Neuronal stem cell (in vitro differentiated cells): ENCODE measurements around the gene SMAD7.

Experiments
- DNase-seq: peaks from one replicate; pipeline ENCODE4 v3.0.0-alpha.2; 2013; ENCODE audit warnings: low spot score
- H2AFZ ChIP-seq: one replicate; pipeline ENCODE4 v1.6.1; 2013; ENCODE audit warnings: mild to moderate bottlenecking, low read length, inconsistent platforms
- H2AK5ac ChIP-seq: 2 replicates; pipeline ENCODE4 v1.6.1; 2013; ENCODE audit warnings: low read depth, mild to moderate bottlenecking, inconsistent platforms, low read length, moderate library complexity, mixed read lengths
- H2BK120ac ChIP-seq: 2 replicates; pipeline ENCODE4 v1.6.1; 2013; ENCODE audit warnings: low read depth, mild to moderate bottlenecking, inconsistent platforms, low read length, moderate library complexity, mixed read lengths
- H2BK12ac ChIP-seq: one replicate; pipeline ENCODE4 v1.6.1; 2013; ENCODE audit warnings: low read length, inconsistent platforms
- H2BK15ac ChIP-seq: 2 replicates; pipeline ENCODE4 v1.6.1; 2013; ENCODE audit warnings: mild to moderate bottlenecking, low read length, inconsistent platforms, mixed read lengths
- H2BK5ac ChIP-seq: one replicate; pipeline ENCODE4 v1.6.1; 2013; ENCODE audit warnings: inconsistent platforms, mild to moderate bottlenecking, low read length, moderate library complexity
- H3K14ac ChIP-seq: one replicate; pipeline ENCODE4 v1.6.1; 2013; ENCODE audit warnings: low read length, inconsistent platforms
- H3K18ac ChIP-seq: 2 replicates; pipeline ENCODE4 v1.6.1; 2013; ENCODE audit warnings: low read length, inconsistent platforms
- H3K23ac ChIP-seq: 2 replicates; pipeline ENCODE4 v1.6.1; 2013; ENCODE audit warnings: low read depth, mild to moderate bottlenecking, mixed read lengths, low read length, inconsistent platforms; ENCODE audit not compliant: poor library complexity
- H3K27ac ChIP-seq: replicated peaks from 3 replicates; pipeline ENCODE4 v1.5.1; 2013; ENCODE audit warnings: low read length, inconsistent platforms
- H3K27me3 ChIP-seq, 3 experiments: 2 replicates each; pipeline ENCODE4 v1.6.1; 2013; ENCODE audit warnings: low read length in 3 of 3, mild to moderate bottlenecking in 2 of 3, inconsistent platforms in 1 of 3, low read depth in 1 of 3, mixed read lengths in 1 of 3, moderate library complexity in 1 of 3; ENCODE audit not compliant: control insufficient read depth in 3 of 3, insufficient read depth in 3 of 3
- H3K36me3 ChIP-seq, 2 donors: replicated peaks in 1 of 2; 2 replicates each; pipeline ENCODE4 v1.6.1; 2013; ENCODE audit warnings: low read length in 2 of 2; ENCODE audit not compliant: control insufficient read depth in 2 of 2, insufficient read depth in 2 of 2
- H3K4ac ChIP-seq: 2 replicates; pipeline ENCODE4 v1.6.1; 2013; ENCODE audit warnings: inconsistent platforms, mild to moderate bottlenecking, low read length, moderate library complexity
- H3K4me1 ChIP-seq, 2 donors: 1 replicate in 1 of 2; 2 replicates in 1 of 2; pipeline ENCODE4 v1.6.1; 2013; ENCODE audit warnings: low read length in 2 of 2, low read depth in 1 of 2; ENCODE audit not compliant: control insufficient read depth in 2 of 2, insufficient read depth in 1 of 2
- H3K4me2 ChIP-seq: one replicate; pipeline ENCODE4 v1.6.1; 2013; ENCODE audit warnings: mild to moderate bottlenecking, low read length, inconsistent platforms; ENCODE audit not compliant: insufficient read depth, poor library complexity, severe bottlenecking
- H3K4me3 ChIP-seq, 2 donors: 2 replicates each; pipeline ENCODE4 v1.5.1; 2013; ENCODE audit warnings: low read length in 2 of 2, mild to moderate bottlenecking in 2 of 2, inconsistent platforms in 1 of 2, moderate library complexity in 1 of 2
- H3K79me1 ChIP-seq: one replicate; pipeline ENCODE4 v1.6.1; 2013; ENCODE audit warnings: low read depth, mild to moderate bottlenecking, inconsistent platforms, low read length, moderate library complexity
- H3K9ac ChIP-seq: one replicate; pipeline ENCODE4 v1.6.1; 2013; ENCODE audit warnings: mild to moderate bottlenecking, low read depth, low read length, inconsistent platforms; ENCODE audit not compliant: poor library complexity
- H3K9me3 ChIP-seq, 2 donors: replicated peaks in 1 of 2; 2 replicates each; pipeline versions ENCODE3 to v1.6.1; 2013; ENCODE audit warnings: low read length in 2 of 2, mild to moderate bottlenecking in 2 of 2, inconsistent platforms in 1 of 2, low read depth in 1 of 2, mixed read lengths in 1 of 2, moderate library complexity in 1 of 2; ENCODE audit not compliant: control insufficient read depth in 2 of 2, insufficient read depth in 1 of 2
- H4K8ac ChIP-seq: one replicate; pipeline ENCODE4 v1.6.1; 2013; ENCODE audit warnings: low read depth, mild to moderate bottlenecking, inconsistent platforms, low read length, moderate library complexity
- H4K91ac ChIP-seq: one replicate; pipeline ENCODE4 v1.6.1; 2013; ENCODE audit warnings: low read length, low read depth, mild to moderate bottlenecking, inconsistent platforms; ENCODE audit not compliant: poor library complexity
- WGBS, 2 donors: extraction: QIAGEN DNeasy Blood & Tissue Kit; methylation state at CpG; one replicate each; pipeline ENCODE4 v1.1.7; 2013; ENCODE audit warnings: missing lambda C conversion rate in 2 of 2, mixed read lengths in 1 of 2; ENCODE audit not compliant: insufficient read length in 2 of 2, insufficient replicate concordance in 1 of 2; ENCODE audit errors: extremely low coverage in 2 of 2; 5-methylcytosine and 5-hydroxymethylcytosine counted together

Gene SMAD7

DNA sequence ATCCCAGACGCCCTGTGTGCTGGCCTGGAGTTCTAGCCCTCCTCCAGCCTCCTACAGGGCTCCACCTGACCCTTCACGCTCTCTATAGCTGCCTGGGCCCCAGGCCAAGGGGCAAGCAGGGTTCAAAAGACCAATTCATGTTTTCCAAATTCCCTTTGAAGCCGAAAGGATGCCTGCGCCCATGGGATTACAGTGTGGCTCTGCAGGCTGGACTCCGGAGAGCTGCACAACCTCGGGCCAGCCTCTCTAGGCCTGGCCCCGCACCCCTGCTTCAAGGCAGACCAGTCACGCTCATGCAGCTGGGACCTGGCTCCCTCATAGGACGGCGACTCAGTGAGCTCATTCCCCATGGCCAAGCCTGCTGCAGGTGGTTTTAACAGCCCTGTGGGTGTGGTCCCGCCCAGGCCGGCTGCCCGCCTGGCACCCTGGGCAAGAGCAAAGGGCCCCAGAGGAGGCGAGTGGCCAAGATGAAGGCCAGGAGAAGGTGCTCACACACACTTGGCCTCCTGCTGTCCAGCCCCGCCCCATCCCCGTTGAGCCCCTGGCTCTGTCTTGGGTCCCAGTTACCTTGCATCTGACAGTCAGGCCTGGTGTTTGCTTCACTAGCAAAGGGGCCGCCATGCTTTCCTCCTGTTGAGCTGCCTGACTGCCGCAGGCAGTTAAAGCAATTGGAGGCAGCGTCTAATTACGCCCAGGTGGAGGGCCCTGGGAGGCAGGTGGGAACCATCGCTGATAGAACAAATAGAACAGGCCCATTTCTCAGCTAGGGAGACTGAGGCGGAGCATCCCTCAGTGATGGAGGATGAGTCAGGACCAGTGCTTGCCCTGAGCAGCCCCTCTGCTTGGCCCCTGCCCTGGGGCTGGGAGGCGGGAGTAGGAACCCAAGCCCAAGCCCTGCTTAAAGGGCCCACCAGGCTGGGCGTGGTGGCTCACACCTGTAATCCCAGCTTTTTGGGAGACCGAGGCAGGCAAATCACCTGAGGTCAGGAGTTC is 56.9 kb downstream of the SMAD7 start:
- peak overlapping the region; percentile 48 for H2AK5ac ChIP-seq
- no peak for DNase-seq
- H3K27ac ChIP-seq = no peak overlapping the region
- no peak overlapping the region for H3K4me2 ChIP-seq
- H3K27me3 ChIP-seq = peaks cover 0 to 6% (median 0%) of the 10 kb centered on the region in 3 experiments
- H2BK120ac ChIP-seq = peak overlapping the region; percentile 49
- H2BK12ac ChIP-seq = peak overlapping the region; percentile 78
- no peak overlapping the region for H3K4me3 ChIP-seq
- no peak overlapping the region for H4K8ac ChIP-seq
- peak overlapping the region; percentile 87 for H3K18ac ChIP-seq
- no peak overlapping the region for H3K23ac ChIP-seq
- H4K91ac ChIP-seq = no peak overlapping the region
- peak overlapping the region; percentile 69 for H2AFZ ChIP-seq
- WGBS, 2 donors = no CpG with 5 or more reads among the region's 25 CpGs
- H3K4ac ChIP-seq = no peak overlapping the region
- peaks cover 17% of the 10 kb centered on the region in 2 donors for H3K4me1 ChIP-seq
- no peaks in the 10 kb centered on the region for H3K79me1 ChIP-seq
- H3K14ac ChIP-seq = peak overlapping the region; percentile 50
- H3K9me3 ChIP-seq = no peaks in the 10 kb centered on the region
- no peak overlapping the region for H2BK5ac ChIP-seq
- peak overlapping the region; percentile 33 for H3K9ac ChIP-seq
- H3K36me3 ChIP-seq = no peaks in the 10 kb centered on the region
- no peak overlapping the region for H2BK15ac ChIP-seq

GRCh38 chr18:48893061-48893607 is 57.6 kb downstream of the SMAD7 start:
- peak overlapping the region; percentile 69 for H2AFZ ChIP-seq
- H2BK15ac ChIP-seq = peak overlapping the region; percentile 2
- H3K27me3 ChIP-seq = peaks cover 0 to 6% (median 0%) of the 10 kb centered on the region in 3 experiments
- no peak overlapping the region for H3K27ac ChIP-seq
- no peak overlapping the region for H2BK5ac ChIP-seq
- no peaks in the 10 kb centered on the region for H3K36me3 ChIP-seq
- no peak overlapping the region for H2AK5ac ChIP-seq
- no CpG with 5 or more reads among the region's 14 CpGs for WGBS, 2 donors
- no peak overlapping the region for H3K4me2 ChIP-seq
- no peak overlapping the region for H3K23ac ChIP-seq
- peak overlapping the region; percentile 78 for H2BK12ac ChIP-seq
- H3K4ac ChIP-seq = no peak overlapping the region
- DNase-seq = no peak
- peaks cover 20 to 24% of the 10 kb centered on the region in 2 donors for H3K4me1 ChIP-seq
- H3K4me3 ChIP-seq = no peak overlapping the region
- H3K9ac ChIP-seq = no peak overlapping the region
- no peak overlapping the region for H4K91ac ChIP-seq
- no peaks in the 10 kb centered on the region for H3K9me3 ChIP-seq
- H4K8ac ChIP-seq = no peak overlapping the region
- peak overlapping the region; percentile 87 for H3K18ac ChIP-seq
- H3K14ac ChIP-seq = no peak overlapping the region
- H2BK120ac ChIP-seq = no peak overlapping the region
- H3K79me1 ChIP-seq = no peaks in the 10 kb centered on the region

DNA sequence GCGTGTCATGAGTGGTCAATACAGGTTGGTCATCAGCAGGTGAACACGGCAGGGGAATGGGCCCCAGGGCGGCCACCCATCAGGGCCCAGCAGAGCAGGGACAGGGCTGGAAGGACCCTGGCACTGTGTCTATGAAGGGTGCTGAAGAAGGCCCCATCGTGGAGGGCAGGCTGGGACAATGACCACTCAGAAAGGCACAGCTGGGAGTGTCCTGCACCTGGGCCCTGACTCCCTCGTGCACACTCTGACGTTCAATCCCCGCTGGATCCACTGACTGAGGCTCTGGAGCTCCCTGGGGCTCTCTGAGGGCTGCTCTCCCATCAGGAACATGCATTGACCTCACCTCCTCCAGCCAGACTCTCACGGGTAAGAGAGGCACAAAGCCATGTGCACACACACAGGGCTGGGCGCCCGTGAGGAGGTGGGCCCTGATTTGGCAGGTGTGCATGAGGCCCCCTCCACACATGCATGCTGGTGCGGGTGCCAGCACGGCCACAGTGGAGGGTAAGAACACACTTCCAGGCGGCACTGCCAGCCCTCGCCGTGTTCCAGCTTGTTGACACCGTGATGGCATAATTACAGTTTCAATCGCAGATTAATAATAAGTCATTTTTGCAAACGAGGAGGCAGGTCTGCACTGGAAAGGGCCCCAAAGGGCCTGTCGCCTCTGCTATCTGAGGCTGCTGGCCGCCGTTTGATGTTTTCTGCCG is 58.5 kb downstream of the SMAD7 start:
- Histone ChIP-seq H4K8ac (no peak overlapping the region), H3K36me3 (no peaks in the 10 kb centered on the region), H2BK120ac (no peak overlapping the region), H3K23ac (peak overlapping the region; percentile 70), H2AFZ (no peak overlapping the region), H3K9ac (no peak overlapping the region), H3K4me3 (no peak overlapping the region), H2BK12ac (no peak overlapping the region), H2BK15ac (peak overlapping the region; percentile 16), H3K4ac (peak overlapping the region; percentile 71), H3K4me1 (peaks cover 25 to 30% of the 10 kb centered on the region in 2 donors), H4K91ac (peak overlapping the region; percentile 59), H3K4me2 (no peak overlapping the region), H3K9me3 (no peaks in the 10 kb centered on the region), H3K27me3 (peaks cover 0 to 6% (median 0%) of the 10 kb centered on the region in 3 experiments), H2BK5ac (no peak overlapping the region), H3K14ac (no peak overlapping the region), H2AK5ac (peak overlapping the region; percentile 62), H3K18ac (peak overlapping the region; percentile 80), H3K79me1 (no peaks in the 10 kb centered on the region), H3K27ac (no peak overlapping the region)
- WGBS, 2 donors = no CpG with 5 or more reads among the region's 22 CpGs
- no peak for DNase-seq
